ENCODE results near the gene KRT79. TPM values are rescaled to one million over a fixed set of nuclear protein-coding genes. Genes with fewer than 3 reads are reported as not detected.

The KRT79 gene
- total and polyA plus RNA-seq, 9 of the 15 experiments (the other 6 are each of a cell fraction or from before 2014, with no cell fraction given), result 0.03 to 2.3 (median 0.23) TPM; not detected in 2

DNA sequence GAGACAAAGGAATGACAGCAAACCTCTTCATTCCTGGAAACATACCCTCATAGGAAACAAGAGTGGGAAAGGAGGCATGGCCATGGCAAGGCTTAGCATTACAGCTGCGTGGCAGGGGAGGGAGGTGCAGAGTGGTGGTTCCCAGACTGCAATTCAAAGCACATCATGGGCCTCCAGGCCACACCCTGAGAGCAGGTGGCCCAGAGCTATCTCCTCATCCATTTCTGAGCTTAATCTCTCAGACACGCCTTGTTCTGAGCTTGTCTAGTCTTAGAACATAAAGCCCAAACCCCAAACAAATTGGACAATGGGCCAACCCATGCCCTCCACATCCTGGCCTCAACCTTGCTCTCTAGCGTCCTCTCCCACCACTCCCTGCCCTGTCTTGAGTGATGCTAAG lies 32.3 kb downstream of the KRT79 start:
- BruUV-seq (replicated peaks), result no TSS peak
- Histone ChIP-seq H3K9ac (ENCODE audit: insufficient read depth in 1 of 2, low read depth in 2 of 2, low read length in 2 of 2) (no peak overlapping the region), H3K27me3 (ENCODE audit: control insufficient read depth in 2 of 2, insufficient read depth in 2 of 2, low read length in 2 of 2) (peaks cover 6 to 18% of the 10 kb centered on the region in 2 experiments; a peak in 4 of 5 replicates), H3K27ac (ENCODE audit: extremely low read depth, low read depth, low read length) (no peak overlapping the region), H3K9me3 (replicated peaks; ENCODE audit: control insufficient read depth, insufficient read depth, low read depth, low read length) (no peaks in the 10 kb centered on the region), H4K20me1 (replicated peaks; ENCODE audit: control insufficient read depth, insufficient read depth, low read length) (peaks cover 4% of the 10 kb centered on the region; the same call in 1 of the 2 replicates), H2AFZ (ENCODE audit: low read depth, low read length) (no peak overlapping the region), H3K9me1 (ENCODE audit: control insufficient read depth, insufficient read depth, low read length) (no peaks in the 10 kb centered on the region), H3K4me3 (no peak overlapping the region), H3K79me2 (ENCODE audit: control insufficient read depth, insufficient read depth, low read length) (no peaks in the 10 kb centered on the region), H3K36me3 (ENCODE audit: control insufficient read depth, insufficient read depth, low read length) (no peaks in the 10 kb centered on the region), H3K4me1 (replicated peaks in 1 of 2; ENCODE audit: control insufficient read depth in 2 of 2, insufficient read depth in 2 of 2, low read length in 2 of 2) (peaks cover 11 to 22% of the 10 kb centered on the region in 2 experiments; a peak in 4 of 5 replicates), H3K4me2 (ENCODE audit: insufficient read depth, low read length) (no peak overlapping the region)
- FAIRE-seq, result no peak
- WGBS (ENCODE audit: insufficient coverage, low coverage, missing lambda C conversion rate), result 7% methylated on average over 3 of the region's 3 CpGs
- no peak for DNase-seq (ENCODE audit: extremely low read depth in 1 of 4, low spot score in 3 of 4)
- in situ Hi-C loops (cut with MboI), result no loop called here
- ChIA-PET POLR2A (interaction anchor here (0.6 kb wide), 1 partner anchor 620 kb away, joined by 3 read pairs; no protein-coding TSS in a partner anchor), CTCF (ENCODE audit: low intra/inter-chr PET ratio) (no interaction called here)
- TF ChIP-seq ARID1B (IDR thresholded peaks at IDR 0.05), result no peak
- no peak for TF ChIP-seq SMC3 (conservative IDR thresholded peaks at IDR 0.05; ENCODE audit: insufficient read depth, low read depth, low read length)
- no peak for TF ChIP-seq CBFA2T2 (conservative IDR thresholded peaks at IDR 0.05)
- TF ChIP-seq, protein P1, sequence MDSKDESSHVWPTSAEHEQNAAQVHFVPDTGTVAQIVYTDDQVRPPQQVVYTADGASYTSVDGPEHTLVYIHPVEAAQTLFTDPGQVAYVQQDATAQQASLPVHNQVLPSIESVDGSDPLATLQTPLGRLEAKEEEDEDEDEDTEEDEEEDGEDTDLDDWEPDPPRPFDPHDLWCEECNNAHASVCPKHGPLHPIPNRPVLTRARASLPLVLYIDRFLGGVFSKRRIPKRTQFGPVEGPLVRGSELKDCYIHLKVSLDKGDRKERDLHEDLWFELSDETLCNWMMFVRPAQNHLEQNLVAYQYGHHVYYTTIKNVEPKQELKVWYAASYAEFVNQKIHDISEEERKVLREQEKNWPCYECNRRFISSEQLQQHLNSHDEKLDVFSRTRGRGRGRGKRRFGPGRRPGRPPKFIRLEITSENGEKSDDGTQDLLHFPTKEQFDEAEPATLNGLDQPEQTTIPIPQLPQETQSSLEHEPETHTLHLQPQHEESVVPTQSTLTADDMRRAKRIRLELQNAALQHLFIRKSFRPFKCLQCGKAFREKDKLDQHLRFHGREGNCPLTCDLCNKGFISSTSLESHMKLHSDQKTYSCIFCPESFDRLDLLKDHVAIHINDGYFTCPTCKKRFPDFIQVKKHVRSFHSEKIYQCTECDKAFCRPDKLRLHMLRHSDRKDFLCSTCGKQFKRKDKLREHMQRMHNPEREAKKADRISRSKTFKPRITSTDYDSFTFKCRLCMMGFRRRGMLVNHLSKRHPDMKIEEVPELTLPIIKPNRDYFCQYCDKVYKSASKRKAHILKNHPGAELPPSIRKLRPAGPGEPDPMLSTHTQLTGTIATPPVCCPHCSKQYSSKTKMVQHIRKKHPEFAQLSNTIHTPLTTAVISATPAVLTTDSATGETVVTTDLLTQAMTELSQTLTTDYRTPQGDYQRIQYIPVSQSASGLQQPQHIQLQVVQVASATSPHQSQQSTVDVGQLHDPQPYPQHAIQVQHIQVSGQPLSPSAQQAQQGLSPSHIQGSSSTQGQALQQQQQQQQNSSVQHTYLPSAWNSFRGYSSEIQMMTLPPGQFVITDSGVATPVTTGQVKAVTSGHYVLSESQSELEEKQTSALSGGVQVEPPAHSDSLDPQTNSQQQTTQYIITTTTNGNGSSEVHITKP (IDR thresholded peaks at IDR 0.05; ENCODE audit: partially characterized antibody), result peak; percentile 84
- no peak for TF ChIP-seq EP300 (IDR thresholded peaks at IDR 0.05; ENCODE audit: low read length)
- no peak for ATAC-seq
- intact Hi-C loops (cut with micrococcal nuclease), result no loop called here

Measured in K562 (cell line).